Natural killer cell (primary cell): ENCODE measurements around the gene SYTL5. TPM values are rescaled to one million over a fixed set of nuclear protein-coding genes. Genes with fewer than 3 reads are reported as not detected.

Experiments
- ATAC-seq, 3 donors: fragments of 150-1000 bp in 2 of 3; fragments of 200-7000 bp in 1 of 3; cut with Tn5 transposase; 1 replicate in 1 of 3; 2 replicates in 2 of 3; pipeline ENCODE4 v1.10.0; 2021; ENCODE audit warnings: mild to moderate bottlenecking in 2 of 3, moderate library complexity in 2 of 3
- DNase-seq, 2 donors: peaks; one replicate each; pipeline versions ENCODE4 v3.0.0 to v3.0.0-alpha.2; 2013 to 2021; ENCODE audit warnings: mixed read lengths in 1 of 2
- H3K27ac ChIP-seq: one replicate; pipeline ENCODE4 v1.5.1; 2013; ENCODE audit warnings: mild to moderate bottlenecking, low read length
- H3K27me3 ChIP-seq: one replicate; pipeline ENCODE4 v1.6.1; 2013; ENCODE audit warnings: low read length; ENCODE audit not compliant: control insufficient read depth, insufficient read depth
- H3K36me3 ChIP-seq: one replicate; pipeline ENCODE4 v1.6.1; 2013; ENCODE audit warnings: low read length; ENCODE audit not compliant: control insufficient read depth, insufficient read depth
- H3K4me1 ChIP-seq: one replicate; pipeline ENCODE4 v1.6.1; 2013; ENCODE audit warnings: low read length; ENCODE audit not compliant: control insufficient read depth, insufficient read depth
- H3K4me3 ChIP-seq: one replicate; pipeline ENCODE4 v1.5.1; 2013; ENCODE audit warnings: low read length
- H3K9me3 ChIP-seq: one replicate; pipeline ENCODE4 v1.6.1; 2013; ENCODE audit warnings: low read length; ENCODE audit not compliant: control insufficient read depth, insufficient read depth
- H3K27ac Mint-ChIP-seq, 2 donors: one replicate each; pipeline ENCODE4 v1.8.0; 2022; ENCODE audit warnings: mild to moderate bottlenecking in 2 of 2, mixed read lengths in 2 of 2, moderate library complexity in 1 of 2
- H3K27me3 Mint-ChIP-seq, 2 donors: one replicate each; pipeline ENCODE4 v1.8.0; 2022; ENCODE audit warnings: low read depth in 2 of 2, mixed read lengths in 2 of 2
- H3K36me3 Mint-ChIP-seq: one replicate; pipeline ENCODE4 v1.8.0; 2022; ENCODE audit warnings: mixed read lengths
- H3K4me1 Mint-ChIP-seq, 2 donors: one replicate each; pipeline ENCODE4 v1.8.0; 2022; ENCODE audit warnings: mixed read lengths in 2 of 2
- H3K4me3 Mint-ChIP-seq: one replicate; pipeline ENCODE4 v1.8.0; 2022; ENCODE audit warnings: mild to moderate bottlenecking, moderate library complexity, mixed read lengths
- H3K9me3 Mint-ChIP-seq, 2 donors: one replicate each; pipeline ENCODE4 v1.8.0; 2022; ENCODE audit warnings: mixed read lengths in 2 of 2
- CTCF ChIP-seq: fragments of 200-600 bp; IDR thresholded peaks from one replicate; pipeline ENCODE4 v1.8.0; 2022; ENCODE audit warnings: antibody characterized with exemption
- WGBS: methylation state at CpG from one replicate; pipeline ENCODE4 v1.1.7; 2013; ENCODE audit warnings: missing lambda C conversion rate; ENCODE audit not compliant: insufficient coverage; 5-methylcytosine and 5-hydroxymethylcytosine counted together
- intact Hi-C: fragments of 100-400 bp; cut with micrococcal nuclease; formaldehyde crosslinking; loops from one replicate; pipeline ENCODE4 v1.14.2; 2022
- total RNA-seq, 4 donors: library from RNA; stranded (reverse); fragments of 120-200 nt in 1 of 4; gene quantifications; one replicate each; pipeline versions ENCODE4 v1.2.3 to v1.2.4, GENCODE V29; 2013 to 2022

Gene SYTL5
- total RNA-seq, 3 donors from 2014 or later (not counting 1 experiment from before 2014, with no cell fraction given), result 0.05 TPM; not detected in 2

GRCh38 chrX:38099688-38100087 is 93.3 kb downstream of the SYTL5 start:
- H3K27me3 ChIP-seq, result no peaks in the 10 kb centered on the region
- no peak overlapping the region for H3K4me3 ChIP-seq
- H3K27ac Mint-ChIP-seq, result no peak overlapping the region
- no peak overlapping the region for H3K4me3 Mint-ChIP-seq
- H3K27me3 Mint-ChIP-seq, result peaks cover 0 to 7% of the 10 kb centered on the region in 2 donors
- intact Hi-C loops, result no loop called here
- no peak for TF ChIP-seq CTCF
- ATAC-seq, result no peak
- no peaks in the 10 kb centered on the region for H3K36me3 ChIP-seq
- DNase-seq, result no peak
- no peaks in the 10 kb centered on the region for H3K4me1 ChIP-seq
- H3K27ac ChIP-seq, result no peak overlapping the region
- peaks cover 8% of the 10 kb centered on the region for H3K36me3 Mint-ChIP-seq
- peaks cover 2 to 7% of the 10 kb centered on the region in 2 donors for H3K9me3 Mint-ChIP-seq
- no peaks in the 10 kb centered on the region for H3K9me3 ChIP-seq
- H3K4me1 Mint-ChIP-seq, result peaks cover 6 to 11% of the 10 kb centered on the region in 2 donors

- Mint-ChIP-seq H3K4me3 (no peak overlapping the region), H3K9me3 (peaks cover 2 to 7% of the 10 kb centered on the region in 2 donors), H3K27me3 (no peaks in the 10 kb centered on the region), H3K36me3 (peaks cover 8% of the 10 kb centered on the region), H3K4me1 (peaks cover 11% of the 10 kb centered on the region in 2 donors), H3K27ac (no peak overlapping the region)
- Histone ChIP-seq H3K4me1 (peaks cover 3% of the 10 kb centered on the region), H3K9me3 (no peaks in the 10 kb centered on the region), H3K27me3 (no peaks in the 10 kb centered on the region), H3K4me3 (no peak overlapping the region), H3K36me3 (no peaks in the 10 kb centered on the region), H3K27ac (no peak overlapping the region)
- DNase-seq (no peak), ATAC-seq (no peak)
- TF ChIP-seq CTCF, result no peak
- intact Hi-C loops, result no loop called here
- 88% methylated on average over 2 of the region's 2 CpGs for WGBS
These were observed 95.9 kb downstream of the SYTL5 start for GRCh38 chrX:38102240-38102639.

GRCh38 chrX:38102875-38103274 is 96.5 kb downstream of the SYTL5 start:
- peaks cover 3% of the 10 kb centered on the region for H3K4me1 ChIP-seq
- H3K27me3 Mint-ChIP-seq, result no peaks in the 10 kb centered on the region
- H3K27me3 ChIP-seq, result no peaks in the 10 kb centered on the region
- peaks cover 11% of the 10 kb centered on the region in 2 donors for H3K4me1 Mint-ChIP-seq
- intact Hi-C loops, result no loop called here
- H3K9me3 Mint-ChIP-seq, result peaks cover 2 to 7% of the 10 kb centered on the region in 2 donors
- no CpG with 5 or more reads among the region's 1 CpG for WGBS
- H3K27ac ChIP-seq, result no peak overlapping the region
- H3K4me3 Mint-ChIP-seq, result no peak overlapping the region
- H3K9me3 ChIP-seq, result no peaks in the 10 kb centered on the region
- H3K27ac Mint-ChIP-seq, result no peak overlapping the region
- no peak overlapping the region for H3K4me3 ChIP-seq
- H3K36me3 ChIP-seq, result no peaks in the 10 kb centered on the region
- TF ChIP-seq CTCF, result no peak
- DNase-seq (no peak), ATAC-seq (no peak)
- peaks cover 8% of the 10 kb centered on the region for H3K36me3 Mint-ChIP-seq
